Measurements from ENCODE around the gene POLA1.

DNA sequence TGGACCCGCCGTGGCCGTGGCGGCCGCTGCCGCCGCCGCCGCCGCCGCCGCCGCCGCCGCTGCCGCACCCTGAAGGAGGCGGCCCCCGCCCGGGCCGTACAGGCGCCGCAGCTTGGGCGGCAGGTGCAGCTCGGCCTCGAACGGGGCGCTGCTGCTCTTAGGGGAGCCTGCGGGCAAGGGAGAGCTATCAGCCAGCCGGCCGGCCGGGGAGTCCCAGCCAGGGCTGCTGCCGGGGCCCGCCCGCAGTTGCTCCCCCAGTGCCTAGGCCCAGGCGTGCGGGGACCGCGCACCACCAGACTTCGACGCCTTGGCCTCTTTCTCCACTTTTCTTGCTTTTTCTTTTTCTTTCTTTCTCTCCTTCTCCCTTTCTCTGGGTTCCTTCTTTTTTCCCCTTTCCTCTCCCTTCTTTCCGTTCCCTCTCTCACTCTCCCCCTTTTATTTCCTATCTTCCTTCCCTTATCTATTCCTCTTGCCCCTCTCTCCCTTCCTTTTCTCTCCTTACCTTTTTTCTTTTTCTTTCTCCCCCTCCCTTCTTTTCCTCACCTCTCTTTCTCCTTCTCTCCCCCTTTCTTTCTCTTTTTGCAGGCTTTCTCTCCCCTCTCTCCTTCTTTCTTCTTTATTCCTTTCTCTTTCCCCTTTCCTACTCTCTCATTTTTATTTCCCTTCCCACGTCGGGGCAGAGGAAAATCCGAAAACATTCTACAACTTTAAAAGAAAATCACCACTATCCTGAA is 320.1 kb downstream of the POLA1 start:
- TF ChIP-seq, protein P1, sequence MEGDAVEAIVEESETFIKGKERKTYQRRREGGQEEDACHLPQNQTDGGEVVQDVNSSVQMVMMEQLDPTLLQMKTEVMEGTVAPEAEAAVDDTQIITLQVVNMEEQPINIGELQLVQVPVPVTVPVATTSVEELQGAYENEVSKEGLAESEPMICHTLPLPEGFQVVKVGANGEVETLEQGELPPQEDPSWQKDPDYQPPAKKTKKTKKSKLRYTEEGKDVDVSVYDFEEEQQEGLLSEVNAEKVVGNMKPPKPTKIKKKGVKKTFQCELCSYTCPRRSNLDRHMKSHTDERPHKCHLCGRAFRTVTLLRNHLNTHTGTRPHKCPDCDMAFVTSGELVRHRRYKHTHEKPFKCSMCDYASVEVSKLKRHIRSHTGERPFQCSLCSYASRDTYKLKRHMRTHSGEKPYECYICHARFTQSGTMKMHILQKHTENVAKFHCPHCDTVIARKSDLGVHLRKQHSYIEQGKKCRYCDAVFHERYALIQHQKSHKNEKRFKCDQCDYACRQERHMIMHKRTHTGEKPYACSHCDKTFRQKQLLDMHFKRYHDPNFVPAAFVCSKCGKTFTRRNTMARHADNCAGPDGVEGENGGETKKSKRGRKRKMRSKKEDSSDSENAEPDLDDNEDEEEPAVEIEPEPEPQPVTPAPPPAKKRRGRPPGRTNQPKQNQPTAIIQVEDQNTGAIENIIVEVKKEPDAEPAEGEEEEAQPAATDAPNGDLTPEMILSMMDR (IDR thresholded peaks at IDR 0.05; ENCODE audit: low read length) = no peak
- TF ChIP-seq EZH2 (optimal IDR thresholded peaks at IDR 0.05; ENCODE audit: low read depth, low read length) (no peak), EZH2phosphoT487 (IDR thresholded peaks at IDR 0.05; ENCODE audit: low read length) (no peak)

All from MM.1S (cell line).